ENCODE results near the gene RALGAPA2.

- TF ChIP-seq CTCF (IDR thresholded peaks at IDR 0.05 in 8 of 11, conservative IDR thresholded peaks at IDR 0.05 in 3 of 11) = no peak
- TF ChIP-seq POLR2AphosphoS5 (IDR thresholded peaks at IDR 0.05) = no peak
- TF ChIP-seq POLR2A (IDR thresholded peaks at IDR 0.05) = no peak
These were observed 255.7 kb downstream of the RALGAPA2 start for GRCh38 chr20:20456741-20457140.

All from spleen (tissue), 7 donors.